ENCODE data around the gene C16orf46. TPM values are rescaled to one million over a fixed set of nuclear protein-coding genes. Genes with fewer than 3 reads are reported as not detected.

Gene C16orf46
- total and polyA plus RNA-seq, 2 donors (not counting 3 experiments of a cell fraction or from before 2014, with no cell fraction given) = 0.26 TPM; not detected in 1

DNA sequence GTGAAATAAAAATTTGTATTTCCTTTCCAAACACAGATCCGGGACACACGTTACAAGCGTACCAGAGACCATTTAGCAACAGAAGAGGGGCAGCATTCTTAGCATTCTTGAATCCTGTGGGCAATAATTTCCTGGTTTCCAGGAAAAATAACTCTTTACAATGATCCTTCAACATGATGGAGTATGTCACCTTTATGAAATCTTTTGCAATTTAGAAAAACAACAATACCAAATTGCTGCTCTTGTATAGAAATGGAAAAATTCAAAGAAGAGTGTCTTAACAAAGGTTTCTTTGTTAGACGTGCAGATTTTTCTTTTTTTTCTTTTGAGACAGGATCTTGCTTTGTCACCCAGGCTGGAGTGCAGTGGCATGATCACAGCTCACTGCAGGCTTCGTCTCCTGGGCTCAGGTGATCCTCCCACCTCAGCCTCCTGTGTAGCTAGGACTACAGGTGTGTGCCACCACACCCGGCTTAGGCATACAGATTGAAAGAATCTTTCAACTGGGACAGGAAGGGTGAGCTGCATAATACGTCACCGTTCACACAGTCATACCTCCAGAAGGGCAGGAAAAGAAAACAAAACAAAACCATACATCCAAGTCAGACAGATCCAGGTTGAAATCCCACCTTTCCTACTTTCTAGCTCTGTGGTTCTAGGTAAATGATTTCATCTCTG, 29.9 kb upstream of the C16orf46 start:
- no peak for DNase-seq (ENCODE audit: low read depth, low spot score)
- peaks cover 0 to 2% of the 10 kb centered on the region in 2 experiments for H3K27me3 ChIP-seq (ENCODE audit: control insufficient read depth in 2 of 2, insufficient read depth in 2 of 2, low read length in 2 of 2)
- H3K9ac ChIP-seq (replicated peaks; ENCODE audit: extremely low read depth, insufficient read depth, low read length) = no peak overlapping the region
- H3K4me3 ChIP-seq (replicated peaks in 1 of 3; ENCODE audit: insufficient read depth in 1 of 3, low read depth in 1 of 3, low read length in 3 of 3) = no peak overlapping the region
- H3K4me1 ChIP-seq (ENCODE audit: control insufficient read depth, extremely low read depth, insufficient read depth, low read length) = no peaks in the 10 kb centered on the region
- H3K9me1 ChIP-seq (replicated peaks; ENCODE audit: control insufficient read depth, extremely low read depth, insufficient read depth, low read length) = no peaks in the 10 kb centered on the region
- H3K4me2 ChIP-seq (ENCODE audit: insufficient read depth, low read length) = no peak overlapping the region
- TF ChIP-seq CTCF (IDR thresholded peaks at IDR 0.05; ENCODE audit: extremely low read depth in 1 of 2, insufficient read depth in 1 of 2, low read depth in 1 of 2, low read length in 2 of 2) (no peak), GATA2 (IDR thresholded peaks at IDR 0.05; ENCODE audit: insufficient read depth, insufficient read length, low read depth, low read length) (no peak), FOS (IDR thresholded peaks at IDR 0.05; ENCODE audit: borderline replicate concordance, insufficient read depth, low read length) (no peak), EZH2 (IDR thresholded peaks at IDR 0.05; ENCODE audit: borderline replicate concordance, low read depth, low read length, severe bottlenecking) (no peak), MYC (IDR thresholded peaks at IDR 0.05; ENCODE audit: low read depth, low read length) (no peak), POLR2A (IDR thresholded peaks at IDR 0.05; ENCODE audit: low read depth, low read length) (no peak), POLR2AphosphoS5 (IDR thresholded peaks at IDR 0.05; ENCODE audit: insufficient read depth, low read depth, low read length) (no peak), JUN (IDR thresholded peaks at IDR 0.05; ENCODE audit: borderline replicate concordance, insufficient read depth, insufficient read length, low read depth) (no peak)
- TF ChIP-seq, protein P1, sequence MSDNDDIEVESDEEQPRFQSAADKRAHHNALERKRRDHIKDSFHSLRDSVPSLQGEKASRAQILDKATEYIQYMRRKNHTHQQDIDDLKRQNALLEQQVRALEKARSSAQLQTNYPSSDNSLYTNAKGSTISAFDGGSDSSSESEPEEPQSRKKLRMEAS (IDR thresholded peaks at IDR 0.05; ENCODE audit: insufficient read depth, insufficient read length) = no peak
- FAIRE-seq = no peak
- H3K79me2 ChIP-seq (ENCODE audit: control insufficient read depth, insufficient read depth, low read length) = no peaks in the 10 kb centered on the region
- H4K20me1 ChIP-seq (replicated peaks; ENCODE audit: control insufficient read depth, extremely low read depth, insufficient read depth, low read length) = no peaks in the 10 kb centered on the region
- H3K36me3 ChIP-seq (ENCODE audit: control insufficient read depth in 2 of 2, extremely low read depth in 1 of 2, insufficient read depth in 2 of 2, low read length in 2 of 2) = no peaks in the 10 kb centered on the region
- dilution Hi-C loops (cut with MboI; ENCODE audit: extremely low pct_ligation_motif_present, low sequenced_read_pairs) (no loop called here), intact Hi-C loops (cut with micrococcal nuclease) (no loop called here)
- CTCF ChIA-PET = interaction anchor here (1.0 kb wide), 1 partner anchor 71 kb away, joined by 3 read pairs; the partner anchor contains the start of gene ATMIN
- no peak overlapping the region for H2AFZ ChIP-seq (ENCODE audit: low read depth, low read length)
- no peaks in the 10 kb centered on the region for H3K9me3 ChIP-seq (replicated peaks; ENCODE audit: control insufficient read depth, insufficient read depth, low read length)
- no TSS peak for BruUV-seq (replicated peaks)
- POLR2A ChIA-PET = no interaction called here
- H3K27ac ChIP-seq (ENCODE audit: insufficient read depth, low read depth, low read length) = no peak overlapping the region

Measured in endothelial cell of umbilical vein (primary cell).